Transverse colon (tissue), 4 donors: ENCODE measurements around the gene C9orf40. TPM values are rescaled to one million over a fixed set of nuclear protein-coding genes. Genes with fewer than 3 reads are reported as not detected.
A peak's percentile ranks its signal among the peaks of the same experiment; 100 is the strongest.

Experiments
- DNase-seq: peaks from one replicate; pipeline ENCODE4 v3.0.0-alpha.2; 2019
- H3K27ac ChIP-seq, 4 donors: fragments of 200-600 bp; sonication (generic); 2 replicates each; pipeline ENCODE4 v1.5.1; 2016 to 2018; ENCODE audit warnings: inconsistent platforms in 4 of 4
- H3K27me3 ChIP-seq: fragments of 200-600 bp; sonication (generic); 2 replicates; pipeline ENCODE4 v1.5.1; 2017; ENCODE audit warnings: inconsistent platforms
- H3K36me3 ChIP-seq, 4 donors: fragments of 200-600 bp; sonication (generic); 2 replicates each; pipeline ENCODE4 v1.5.1; 2017 to 2019; ENCODE audit warnings: inconsistent platforms in 4 of 4
- H3K4me1 ChIP-seq, 4 donors: fragments of 200-600 bp; sonication (generic); 2 replicates each; pipeline ENCODE4 v1.5.1; 2017 to 2020; ENCODE audit warnings: inconsistent platforms in 4 of 4
- H3K4me3 ChIP-seq, 4 donors: fragments of 200-600 bp; sonication (generic); 1 replicate in 1 of 4; 2 replicates in 3 of 4; pipeline versions ENCODE4 v1.5.1 to v1.6.1; 2017 to 2019; ENCODE audit warnings: inconsistent platforms in 4 of 4
- H3K9me3 ChIP-seq, 2 donors: fragments of 200-600 bp; sonication (generic); 2 replicates each; pipeline ENCODE4 v1.5.1; 2017 to 2019; ENCODE audit warnings: inconsistent platforms in 2 of 2
- CTCF ChIP-seq, 5 experiments: fragments of 200-600 bp in 3 of 5; fragments of 450-650 bp in 2 of 5; sonication (generic) in 3 of 5; IDR thresholded peaks; 1 replicate in 2 of 5; 2 replicates in 3 of 5; pipeline ENCODE4 v1.5.1; 2016 to 2017; ENCODE audit warnings: antibody characterized with exemption in 5 of 5, inconsistent platforms in 3 of 5, mild to moderate bottlenecking in 2 of 5, moderate library complexity in 1 of 5
- EP300 ChIP-seq: sonication (generic); formaldehyde crosslinking; IDR thresholded peaks from one replicate; pipeline ENCODE4 v1.6.1; 2017; ENCODE audit warnings: antibody characterized with exemption, low read depth
- POLR2A ChIP-seq: fragments of 450-650 bp; IDR thresholded peaks from one replicate; pipeline ENCODE4 v1.6.1; 2016; ENCODE audit warnings: antibody characterized with exemption, mild to moderate bottlenecking, moderate library complexity
- POLR2AphosphoS5 ChIP-seq, 3 donors: sonication (generic); formaldehyde crosslinking; IDR thresholded peaks; one replicate each; pipeline ENCODE4 v1.6.1; 2016; ENCODE audit warnings: antibody characterized with exemption in 3 of 3
- WGBS, 2 donors: methylation state at CpG; one replicate each; pipeline ENCODE4 v1.1.5; 2018; ENCODE audit warnings: low coverage in 1 of 2; 5-methylcytosine and 5-hydroxymethylcytosine counted together
- in situ Hi-C, 4 donors: fragments of 200-750 bp; cut with MboI; loops; one replicate each; pipeline versions ENCODE4 v1.15.0 to v1.15.1; 2017; ENCODE audit warnings: low sequenced_read_pairs in 3 of 4, low pct_ligation_motif_present in 1 of 4, low pct_unique_long_range_greater_than_20kb in 1 of 4
- intact Hi-C: fragments of 100-400 bp; cut with DNase I; formaldehyde crosslinking; loops from one replicate; pipeline ENCODE4 v1.15.1; 2023; ENCODE audit warnings: low total_unique reads
- total RNA-seq, 4 donors: library from RNA; depleted of rRNA; stranded (reverse); fragments of >200 nt; gene quantifications; one replicate each; pipeline ENCODE4 v1.1.0, GENCODE V29; 2016

C9orf40 gene
- total RNA-seq, 4 donors from 2014 or later, result 4.2 to 12.3 (median 10.6) TPM; not detected in 1

GRCh38 chr9:74942801-74943200, 9.9 kb downstream of the C9orf40 start:
- TF ChIP-seq CTCF (IDR thresholded peaks at IDR 0.05), result no peak
- no peak for TF ChIP-seq POLR2AphosphoS5 (IDR thresholded peaks at IDR 0.05)
- TF ChIP-seq EP300, result no peak
- no peak for TF ChIP-seq POLR2A
- Histone ChIP-seq H3K27me3 (no peaks in the 10 kb centered on the region), H3K4me3 (no peak overlapping the region), H3K4me1 (no peaks in the 10 kb centered on the region), H3K9me3 (no peaks in the 10 kb centered on the region), H3K36me3 (no peaks in the 10 kb centered on the region), H3K27ac (no peak overlapping the region)
- no peak for DNase-seq
- in situ Hi-C loops, result loop anchor here in 1 of 4 donors (10.0 kb wide), 1 partner anchor 168 kb away; no protein-coding TSS in a partner anchor
- intact Hi-C loops, result no loop called here
- WGBS, 2 donors, result 61 to 68% methylated on average over 3 of the region's 3 CpGs

GRCh38 chr9:74940600-74940999, 12.1 kb downstream of the C9orf40 start:
- in situ Hi-C loops, result loop anchor here in 1 of 4 donors (10.0 kb wide), 1 partner anchor 166 kb away; no protein-coding TSS in a partner anchor
- Histone ChIP-seq H3K9me3 (no peaks in the 10 kb centered on the region), H3K27ac (no peak overlapping the region), H3K4me3 (no peak overlapping the region), H3K27me3 (no peaks in the 10 kb centered on the region), H3K4me1 (no peaks in the 10 kb centered on the region), H3K36me3 (no peaks in the 10 kb centered on the region)
- TF ChIP-seq POLR2A (no peak), POLR2AphosphoS5 (IDR thresholded peaks at IDR 0.05) (no peak), EP300 (no peak), CTCF (IDR thresholded peaks at IDR 0.05) (peak in 1 of 5 experiments; percentile 6)
- DNase-seq, result peak; percentile 18
- 38 to 40% methylated on average over 1 to 4 of the region's 4 CpGs for WGBS, 2 donors
- intact Hi-C loops, result no loop called here

- no peak for DNase-seq
- 84 to 85% methylated on average over 1 to 8 of the region's 8 CpGs for WGBS, 2 donors
These were observed 17.7 kb downstream of the C9orf40 start for GRCh38 chr9:74935008-74935407.

GRCh38 chr9:74921737-74922136, 31.0 kb downstream of the C9orf40 start:
- no peak for DNase-seq

More at GRCh38 chr9:74935008-74935407, 17.7 kb downstream of the C9orf40 start:
- Histone ChIP-seq H3K36me3 (no peaks in the 10 kb centered on the region), H3K27ac (no peak overlapping the region), H3K27me3 (no peaks in the 10 kb centered on the region), H3K4me3 (no peak overlapping the region), H3K9me3 (peaks cover 0 to 8% of the 10 kb centered on the region in 2 donors), H3K4me1 (no peaks in the 10 kb centered on the region)
- in situ Hi-C loops (no loop called here), intact Hi-C loops (no loop called here)
- no peak for TF ChIP-seq CTCF (IDR thresholded peaks at IDR 0.05)
- TF ChIP-seq POLR2AphosphoS5 (IDR thresholded peaks at IDR 0.05), result no peak
- no peak for TF ChIP-seq EP300
- no peak for TF ChIP-seq POLR2A

More at GRCh38 chr9:74921737-74922136, 31.0 kb downstream of the C9orf40 start:
- no peak overlapping the region for H3K4me3 ChIP-seq
- peaks cover 0 to 10% (median 0%) of the 10 kb centered on the region in 4 donors for H3K4me1 ChIP-seq
- H3K9me3 ChIP-seq, result no peaks in the 10 kb centered on the region
- in situ Hi-C loops (no loop called here), intact Hi-C loops (no loop called here)
- peak overlapping the region in 1 of 4 donors; percentile 38 for H3K27ac ChIP-seq
- 27 to 40% methylated on average over 1 of the region's 1 CpG for WGBS, 2 donors
- no peaks in the 10 kb centered on the region for H3K27me3 ChIP-seq
- no peaks in the 10 kb centered on the region for H3K36me3 ChIP-seq
- no peak for TF ChIP-seq POLR2AphosphoS5 (IDR thresholded peaks at IDR 0.05)
- TF ChIP-seq POLR2A, result no peak
- no peak for TF ChIP-seq EP300
- TF ChIP-seq CTCF (IDR thresholded peaks at IDR 0.05), result no peak
